H9 (cell line): ENCODE measurements around the gene FANCF. TPM values are rescaled to one million over a fixed set of nuclear protein-coding genes. Genes with fewer than 3 reads are reported as not detected.

Experiments used
- DNase-seq: peaks from one replicate; pipeline ENCODE4 v3.0.0-alpha.2; 2017
- H2AFZ ChIP-seq: one replicate; pipeline ENCODE4 v1.6.1; 2013; ENCODE audit warnings: mild to moderate bottlenecking, low read length, control low read depth, moderate library complexity
- H2AK5ac ChIP-seq: 2 replicates; pipeline ENCODE4 v1.6.1; 2013; ENCODE audit warnings: low read length, control low read depth, mixed read lengths; ENCODE audit not compliant: insufficient read length
- H2BK120ac ChIP-seq: one replicate; pipeline ENCODE4 v1.6.1; 2013; ENCODE audit warnings: low read depth, mild to moderate bottlenecking, low read length, control low read depth, inconsistent platforms; ENCODE audit not compliant: poor library complexity, severe bottlenecking
- H2BK12ac ChIP-seq: 2 replicates; pipeline ENCODE4 v1.6.1; 2013; ENCODE audit warnings: low read length, control low read depth, mixed read lengths, low read depth; ENCODE audit not compliant: insufficient read length
- H2BK15ac ChIP-seq: 2 replicates; pipeline ENCODE4 v1.6.1; 2013; ENCODE audit warnings: low read depth, low read length, control low read depth
- H2BK20ac ChIP-seq: one replicate; pipeline ENCODE4 v1.6.1; 2013; ENCODE audit warnings: low read depth, mild to moderate bottlenecking, low read length, control low read depth, inconsistent platforms; ENCODE audit not compliant: poor library complexity, severe bottlenecking
- H2BK5ac ChIP-seq: 2 replicates; pipeline ENCODE4 v1.6.1; 2013; ENCODE audit warnings: low read length, control low read depth, mixed read lengths; ENCODE audit not compliant: insufficient read length
- H3K14ac ChIP-seq: 2 replicates; pipeline ENCODE4 v1.6.1; 2013; ENCODE audit warnings: low read length, control low read depth; ENCODE audit not compliant: insufficient read depth
- H3K18ac ChIP-seq: 2 replicates; pipeline ENCODE4 v1.6.1; 2013; ENCODE audit warnings: low read depth, mild to moderate bottlenecking, mixed read lengths, low read length, control low read depth; ENCODE audit not compliant: insufficient read length
- H3K23ac ChIP-seq: 2 replicates; pipeline ENCODE4 v1.6.1; 2013; ENCODE audit warnings: low read length, control low read depth, mixed read lengths, low read depth; ENCODE audit not compliant: insufficient read length
- H3K23me2 ChIP-seq: 2 replicates; pipeline ENCODE4 v1.6.1; 2013; ENCODE audit warnings: low read depth, mild to moderate bottlenecking, mixed read lengths, low read length, control low read depth; ENCODE audit not compliant: insufficient read length, poor library complexity, severe bottlenecking
- H3K27ac ChIP-seq: 2 replicates; pipeline ENCODE4 v1.5.1; 2013; ENCODE audit warnings: low read length, control low read depth, mixed read lengths, low read depth; ENCODE audit not compliant: insufficient read length
- H3K27me3 ChIP-seq: 2 replicates; pipeline ENCODE4 v1.6.1; 2013; ENCODE audit warnings: low read length, control low read depth, inconsistent platforms; ENCODE audit not compliant: insufficient read depth
- H3K4ac ChIP-seq: 2 replicates; pipeline ENCODE4 v1.6.1; 2013; ENCODE audit warnings: low read depth, mild to moderate bottlenecking, control low read depth, inconsistent platforms, low read length, moderate library complexity
- H3K4me1 ChIP-seq: 2 replicates; pipeline ENCODE4 v1.6.1; 2013; ENCODE audit warnings: low read length, control low read depth, inconsistent platforms; ENCODE audit not compliant: insufficient read depth
- H3K4me2 ChIP-seq: 2 replicates; pipeline ENCODE4 v1.6.1; 2013; ENCODE audit warnings: low read length, control low read depth, mixed read lengths; ENCODE audit not compliant: insufficient read length, insufficient read depth
- H3K56ac ChIP-seq: 2 replicates; pipeline ENCODE4 v1.6.1; 2013; ENCODE audit warnings: low read depth, mild to moderate bottlenecking, mixed read lengths, low read length, control low read depth; ENCODE audit not compliant: insufficient read length
- H3K79me1 ChIP-seq: 2 replicates; pipeline ENCODE4 v1.6.1; 2013; ENCODE audit warnings: low read depth, mild to moderate bottlenecking, moderate library complexity, low read length, control low read depth, inconsistent platforms; ENCODE audit not compliant: insufficient read depth, poor library complexity, severe bottlenecking
- H3K79me2 ChIP-seq: 2 replicates; pipeline ENCODE4 v1.6.1; 2013; ENCODE audit warnings: low read length, control low read depth, inconsistent platforms; ENCODE audit not compliant: insufficient read depth
- H3K9ac ChIP-seq: 2 replicates; pipeline ENCODE4 v1.6.1; 2013; ENCODE audit warnings: low read length, control low read depth, mixed read lengths; ENCODE audit not compliant: insufficient read length; ENCODE audit errors: extremely low read depth
- H3K9me3 ChIP-seq: one replicate; pipeline ENCODE4 v1.6.1; 2013; ENCODE audit warnings: low read depth, low read length, inconsistent platforms; ENCODE audit not compliant: control insufficient read depth
- H3T11ph ChIP-seq: one replicate; pipeline ENCODE4 v1.6.1; 2013; ENCODE audit warnings: mild to moderate bottlenecking, low read length, control low read depth, inconsistent platforms
- H4K20me1 ChIP-seq: one replicate; pipeline ENCODE4 v1.6.1; 2013; ENCODE audit not compliant: control insufficient read depth, insufficient read length, insufficient read depth
- H4K5ac ChIP-seq: 2 replicates; pipeline ENCODE4 v1.6.1; 2013; ENCODE audit warnings: low read depth, mild to moderate bottlenecking, mixed read lengths, low read length, control low read depth; ENCODE audit not compliant: insufficient read length
- H4K8ac ChIP-seq: replicated peaks from 2 replicates; pipeline ENCODE4 v1.6.1; 2013; ENCODE audit warnings: low read length, control low read depth, mixed read lengths, low read depth; ENCODE audit not compliant: insufficient read length
- H4K91ac ChIP-seq: 2 replicates; pipeline ENCODE4 v1.6.1; 2013; ENCODE audit warnings: low read depth, mild to moderate bottlenecking, moderate library complexity, mixed read lengths, low read length, control low read depth; ENCODE audit not compliant: insufficient read length
- H3K27ac Mint-ChIP-seq, 3 experiments: 2 replicates in 2 of 3; 3 replicates in 1 of 3; pipeline ENCODE4 v1.8.0; 2020 to 2021; ENCODE audit warnings: mixed read lengths in 3 of 3, mild to moderate bottlenecking in 1 of 3, moderate library complexity in 1 of 3
- H3K27me3 Mint-ChIP-seq: 2 replicates; pipeline ENCODE4 v1.8.0; 2021; ENCODE audit warnings: low read depth, mild to moderate bottlenecking, moderate library complexity, mixed read lengths
- H3K36me3 Mint-ChIP-seq, 3 experiments: 2 replicates in 2 of 3; 3 replicates in 1 of 3; pipeline ENCODE4 v1.8.0; 2020 to 2021; ENCODE audit warnings: low read depth in 3 of 3, mixed read lengths in 3 of 3; ENCODE audit not compliant: insufficient read depth in 1 of 3
- H3K4me1 Mint-ChIP-seq, 2 experiments: 2 replicates each; pipeline ENCODE4 v1.8.0; 2020; ENCODE audit warnings: mixed read lengths in 2 of 2
- H3K4me3 Mint-ChIP-seq, 2 experiments: 2 replicates in 1 of 2; 3 replicates in 1 of 2; pipeline ENCODE4 v1.8.0; 2020 to 2021; ENCODE audit warnings: mild to moderate bottlenecking in 2 of 2, mixed read lengths in 2 of 2, moderate library complexity in 1 of 2
- H3K9me3 Mint-ChIP-seq, 2 experiments: 2 replicates in 1 of 2; 3 replicates in 1 of 2; pipeline ENCODE4 v1.8.0; 2020; ENCODE audit warnings: mild to moderate bottlenecking in 2 of 2, mixed read lengths in 2 of 2, moderate library complexity in 1 of 2
- WGBS: extraction: QIAGEN DNeasy Blood & Tissue Kit; methylation state at CpG from one replicate; pipeline ENCODE4 v1.1.7; 2013; ENCODE audit warnings: missing lambda C conversion rate, low lambda C conversion rate, mixed read lengths; ENCODE audit not compliant: insufficient read length; ENCODE audit errors: extremely low coverage; 5-methylcytosine and 5-hydroxymethylcytosine counted together
- total RNA-seq: library from RNA; stranded (reverse); gene quantifications from 2 replicates; pipeline ENCODE4 v1.2.1, GENCODE V29; 2021
- TF ChIP-seq, protein P1 (sequence below): fragments of 200-600 bp; sonication (generic); conservative IDR thresholded peaks from 3 replicates; pipeline ENCODE4 v1.8.0; 2021; ENCODE audit warnings: antibody characterized with exemption, mild to moderate bottlenecking

Gene FANCF
- total RNA-seq, 1 experiment from 2014 or later: 15.3 TPM

DNA sequence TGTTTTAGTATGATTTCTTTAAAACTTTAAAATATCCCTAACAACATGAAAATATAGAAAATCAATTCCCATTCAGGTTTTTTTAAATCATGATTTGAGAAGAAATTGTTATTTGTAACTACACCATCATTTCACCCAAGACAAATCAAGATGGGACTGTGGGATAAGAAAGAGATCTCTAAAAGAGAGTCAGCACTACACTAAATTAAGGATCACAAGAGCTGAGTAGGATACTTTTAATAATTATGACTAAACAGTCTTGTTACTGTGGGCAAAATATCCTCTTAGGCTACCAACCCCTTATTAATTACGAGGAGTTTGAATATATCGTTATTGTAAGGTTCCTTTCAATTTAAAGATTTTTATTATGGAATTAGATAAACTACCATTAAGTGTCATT lies 43.7 kb upstream of the FANCF start:
- H4K91ac ChIP-seq: no peak overlapping the region
- peaks cover 19 to 22% of the 10 kb centered on the region in 2 experiments for H3K4me1 Mint-ChIP-seq
- no peak overlapping the region for H3K14ac ChIP-seq
- peaks cover 9% of the 10 kb centered on the region for H3K23me2 ChIP-seq
- H3K27me3 Mint-ChIP-seq: peaks cover 53% of the 10 kb centered on the region
- no peaks in the 10 kb centered on the region for H3K9me3 Mint-ChIP-seq
- H2BK20ac ChIP-seq: no peak overlapping the region
- no peak overlapping the region for H3K27ac Mint-ChIP-seq
- no peaks in the 10 kb centered on the region for H3K79me2 ChIP-seq
- H2BK12ac ChIP-seq: no peak overlapping the region
- no peak overlapping the region for H3K27ac ChIP-seq
- no peak for DNase-seq
- no peak overlapping the region for H3K4ac ChIP-seq
- no peak overlapping the region for H4K5ac ChIP-seq
- no peaks in the 10 kb centered on the region for H3K79me1 ChIP-seq
- no peak overlapping the region for H3K23ac ChIP-seq
- no peaks in the 10 kb centered on the region for H3K9me3 ChIP-seq
- no peak overlapping the region for H2AK5ac ChIP-seq
- no peaks in the 10 kb centered on the region for H3K27me3 ChIP-seq
- H3K9ac ChIP-seq: no peak overlapping the region
- H2BK5ac ChIP-seq: no peak overlapping the region
- H3K56ac ChIP-seq: no peak overlapping the region
- no peak overlapping the region for H3K4me2 ChIP-seq
- H2BK15ac ChIP-seq: no peak overlapping the region
- H3K18ac ChIP-seq: no peak overlapping the region
- H3K4me1 ChIP-seq: no peaks in the 10 kb centered on the region; the same call in 1 of the 2 replicates
- H4K20me1 ChIP-seq: no peaks in the 10 kb centered on the region
- H3T11ph ChIP-seq: no peak overlapping the region
- no peak overlapping the region for H4K8ac ChIP-seq
- no peaks in the 10 kb centered on the region for H3K36me3 Mint-ChIP-seq
- no peak overlapping the region for H2AFZ ChIP-seq
- H3K4me3 Mint-ChIP-seq: no peak overlapping the region
- TF ChIP-seq, protein P1, sequence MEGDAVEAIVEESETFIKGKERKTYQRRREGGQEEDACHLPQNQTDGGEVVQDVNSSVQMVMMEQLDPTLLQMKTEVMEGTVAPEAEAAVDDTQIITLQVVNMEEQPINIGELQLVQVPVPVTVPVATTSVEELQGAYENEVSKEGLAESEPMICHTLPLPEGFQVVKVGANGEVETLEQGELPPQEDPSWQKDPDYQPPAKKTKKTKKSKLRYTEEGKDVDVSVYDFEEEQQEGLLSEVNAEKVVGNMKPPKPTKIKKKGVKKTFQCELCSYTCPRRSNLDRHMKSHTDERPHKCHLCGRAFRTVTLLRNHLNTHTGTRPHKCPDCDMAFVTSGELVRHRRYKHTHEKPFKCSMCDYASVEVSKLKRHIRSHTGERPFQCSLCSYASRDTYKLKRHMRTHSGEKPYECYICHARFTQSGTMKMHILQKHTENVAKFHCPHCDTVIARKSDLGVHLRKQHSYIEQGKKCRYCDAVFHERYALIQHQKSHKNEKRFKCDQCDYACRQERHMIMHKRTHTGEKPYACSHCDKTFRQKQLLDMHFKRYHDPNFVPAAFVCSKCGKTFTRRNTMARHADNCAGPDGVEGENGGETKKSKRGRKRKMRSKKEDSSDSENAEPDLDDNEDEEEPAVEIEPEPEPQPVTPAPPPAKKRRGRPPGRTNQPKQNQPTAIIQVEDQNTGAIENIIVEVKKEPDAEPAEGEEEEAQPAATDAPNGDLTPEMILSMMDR: no peak
- H2BK120ac ChIP-seq: no peak overlapping the region
- WGBS: no CpG with 5 or more reads among the region's 2 CpGs
